Kidney epithelial cell (primary cell): ENCODE results near the gene ZBTB16. TPM values are rescaled to one million over a fixed set of nuclear protein-coding genes. Genes with fewer than 3 reads are reported as not detected.

Experiments used
- DNase-seq: peaks from one replicate; pipeline ENCODE4 v3.0.0-alpha.2; 2010; ENCODE audit warnings: low read depth
- H3K27me3 ChIP-seq: 2 replicates; pipeline ENCODE4 v1.6.0; 2011; ENCODE audit warnings: low read length; ENCODE audit not compliant: control insufficient read depth, insufficient read depth
- H3K36me3 ChIP-seq: 2 replicates; pipeline ENCODE4 v1.5.1; 2011; ENCODE audit warnings: low read length; ENCODE audit not compliant: control insufficient read depth, insufficient read depth
- H3K4me3 ChIP-seq: 2 replicates; pipeline ENCODE4 v1.5.1; 2011; ENCODE audit warnings: low read depth, mild to moderate bottlenecking, control low read depth, low read length
- CTCF ChIP-seq: IDR thresholded peaks from 2 replicates; pipeline ENCODE4 v1.5.1; 2011; ENCODE audit warnings: mild to moderate bottlenecking, moderate library complexity, low read length, control low read depth, inconsistent platforms; ENCODE audit not compliant: insufficient read depth, poor library complexity, severe bottlenecking
- total RNA-seq: library from RNA; depleted of rRNA; stranded (reverse); fragments of >200 nt; gene quantifications from 2 replicates; pipeline ENCODE4 v1.2.3, GENCODE V29; 2015

ZBTB16 gene
- total RNA-seq, 1 donor from 2014 or later, result 0.08 TPM

- no peak for DNase-seq
- no peak overlapping the region for H3K4me3 ChIP-seq
- peaks cover 22% of the 10 kb centered on the region for H3K27me3 ChIP-seq
- no peak for TF ChIP-seq CTCF
- H3K36me3 ChIP-seq, result no peaks in the 10 kb centered on the region
Observed at GRCh38 chr11:114250993-114251814, 191.7 kb downstream of the ZBTB16 start.

- TF ChIP-seq CTCF, result no peak
- Histone ChIP-seq H3K27me3 (peaks cover 28% of the 10 kb centered on the region), H3K4me3 (no peak overlapping the region), H3K36me3 (no peaks in the 10 kb centered on the region)
- DNase-seq, result no peak
Observed at GRCh38 chr11:114251815-114252337, 192.4 kb downstream of the ZBTB16 start.

- TF ChIP-seq CTCF, result no peak
- peaks cover 35% of the 10 kb centered on the region for H3K27me3 ChIP-seq
- H3K36me3 ChIP-seq, result no peaks in the 10 kb centered on the region
Observed at GRCh38 chr11:114252767-114253166, 193.3 kb downstream of the ZBTB16 start.

GRCh38 chr11:114253771-114254170 lies 194.3 kb downstream of the ZBTB16 start:
- H3K27me3 ChIP-seq, result peaks cover 40% of the 10 kb centered on the region
- TF ChIP-seq CTCF, result no peak
- DNase-seq, result no peak
- no peaks in the 10 kb centered on the region for H3K36me3 ChIP-seq
- no peak overlapping the region for H3K4me3 ChIP-seq

More at GRCh38 chr11:114252767-114253166, 193.3 kb downstream of the ZBTB16 start:
- H3K4me3 ChIP-seq, result no peak overlapping the region
- no peak for DNase-seq

- Histone ChIP-seq H3K27me3 (peaks cover 48% of the 10 kb centered on the region), H3K4me3 (no peak overlapping the region), H3K36me3 (no peaks in the 10 kb centered on the region)
- DNase-seq, result no peak
- no peak for TF ChIP-seq CTCF
Observed at GRCh38 chr11:114254571-114255146, 195.1 kb downstream of the ZBTB16 start.
